ENCODE results near the gene CEACAM21. TPM values are rescaled to one million over a fixed set of nuclear protein-coding genes. Genes with fewer than 3 reads are reported as not detected.
A peak's percentile ranks its signal among the peaks of the same experiment; 100 is the strongest.

CEACAM21 gene
- total RNA-seq, 4 donors from 2014 or later = 0.56 to 34.8 (median 2.6) TPM; not detected in 1

GRCh38 chr19:41530761-41531301 lies 45.1 kb upstream of the CEACAM21 start:
- peak in 1 of 2 donors; percentile 20 for DNase-seq
- intact Hi-C loops (cut with DNase I) = no loop called here

GRCh38 chr19:41531438-41532311 lies 44.3 kb upstream of the CEACAM21 start:
- Histone ChIP-seq H3K36me3 (no peaks in the 10 kb centered on the region), H3K27ac (peak overlapping the region; percentile 56 to 72 (median 71)), H3K27me3 (no peaks in the 10 kb centered on the region), H3K4me1 (peaks cover 4 to 8% of the 10 kb centered on the region in 2 donors), H3K4me3 (replicated peaks in 1 of 3) (peak overlapping the region in 1 of 3 donors; percentile 0), H3K9me3 (no peaks in the 10 kb centered on the region)
- WGBS, 2 donors = 19 to 26% methylated on average over 13 of the region's 13 CpGs
- DNase-seq = peak; percentile 43 to 45
- intact Hi-C loops (cut with DNase I) = no loop called here
- TF ChIP-seq CTCF (IDR thresholded peaks at IDR 0.05) = no peak
- peak in 1 of 2 donors; percentile 60 for TF ChIP-seq POLR2A (IDR thresholded peaks at IDR 0.05)

More at GRCh38 chr19:41530761-41531301, 45.1 kb upstream of the CEACAM21 start:
- H3K36me3 ChIP-seq = no peaks in the 10 kb centered on the region
- peaks cover 4 to 8% of the 10 kb centered on the region in 2 donors for H3K4me1 ChIP-seq
- H3K9me3 ChIP-seq = no peaks in the 10 kb centered on the region
- no peak overlapping the region for H3K4me3 ChIP-seq (replicated peaks in 1 of 3)
- 38 to 40% methylated on average over 8 of the region's 8 CpGs for WGBS, 2 donors
- peak overlapping the region; percentile 56 to 72 (median 71) for H3K27ac ChIP-seq
- no peaks in the 10 kb centered on the region for H3K27me3 ChIP-seq
- TF ChIP-seq CTCF (IDR thresholded peaks at IDR 0.05) = no peak
- TF ChIP-seq POLR2A (IDR thresholded peaks at IDR 0.05) = no peak

GRCh38 chr19:41532526-41532925 lies 43.4 kb upstream of the CEACAM21 start:
- H3K36me3 ChIP-seq = no peaks in the 10 kb centered on the region
- H3K27ac ChIP-seq = peak overlapping the region in 1 of 3 donors; percentile 72
- no peak overlapping the region for H3K4me3 ChIP-seq (replicated peaks in 1 of 3)
- no peak for TF ChIP-seq POLR2A (IDR thresholded peaks at IDR 0.05)
- TF ChIP-seq CTCF (IDR thresholded peaks at IDR 0.05) = no peak
- no peak for DNase-seq
- H3K27me3 ChIP-seq = no peaks in the 10 kb centered on the region
- intact Hi-C loops (cut with DNase I) = no loop called here
- peaks cover 4 to 8% of the 10 kb centered on the region in 2 donors for H3K4me1 ChIP-seq
- H3K9me3 ChIP-seq = no peaks in the 10 kb centered on the region

GRCh38 chr19:41533671-41534215 lies 42.2 kb upstream of the CEACAM21 start:
- TF ChIP-seq CTCF (IDR thresholded peaks at IDR 0.05) (no peak), POLR2A (IDR thresholded peaks at IDR 0.05) (no peak)
- Histone ChIP-seq H3K4me3 (replicated peaks in 1 of 3) (no peak overlapping the region), H3K27me3 (no peaks in the 10 kb centered on the region), H3K4me1 (peaks cover 4 to 8% of the 10 kb centered on the region in 2 donors), H3K36me3 (no peaks in the 10 kb centered on the region), H3K9me3 (no peaks in the 10 kb centered on the region), H3K27ac (no peak overlapping the region)
- intact Hi-C loops (cut with DNase I) = no loop called here
- DNase-seq = no peak
- WGBS, 2 donors = 20 to 34% methylated on average over 1 of the region's 1 CpG
